ENCODE data around the gene KLLN. TPM values are rescaled to one million over a fixed set of nuclear protein-coding genes. Genes with fewer than 3 reads are reported as not detected.
"Not testable (repeated sequence)": the region's sequence is repeated elsewhere in the genome, so short reads cannot be mapped to it uniquely, and the experiment has no call there.

KLLN gene
- total RNA-seq, 4 donors from 2014 or later, result 0.79 to 1.00 (median 0.82) TPM; not detected in 1

DNA sequence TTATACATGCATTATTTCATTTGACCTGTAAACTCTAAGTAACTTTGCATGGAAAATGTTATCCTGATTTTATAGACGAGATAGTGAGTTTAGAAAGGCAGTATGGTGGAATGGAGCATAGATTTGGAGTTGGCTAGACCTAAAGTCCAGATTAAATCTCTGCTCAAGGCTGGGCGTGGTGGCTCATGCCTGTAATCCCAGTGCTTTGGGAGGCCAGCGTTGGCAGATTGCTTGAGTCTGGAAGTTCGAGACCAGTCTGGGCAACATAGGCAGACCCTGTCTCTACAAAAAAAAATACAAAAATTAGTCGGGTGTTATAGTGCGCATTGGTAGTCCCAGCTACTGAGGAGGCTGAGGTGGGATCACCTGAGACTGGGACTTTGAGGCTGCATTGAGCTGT lies 9.5 kb upstream of the KLLN start:
- WGBS, 2 donors (ENCODE audit: low coverage in 1 of 2), result 83 to 94% methylated on average over 1 to 6 of the region's 6 CpGs
- no peaks in the 10 kb centered on the region for H3K27me3 ChIP-seq
- H3K27ac ChIP-seq, result no peak overlapping the region
- peaks cover 5 to 89% (median 24%) of the 10 kb centered on the region in 4 donors for H3K4me1 ChIP-seq
- TF ChIP-seq POLR2AphosphoS5 (IDR thresholded peaks at IDR 0.05) (no peak), POLR2A (IDR thresholded peaks at IDR 0.05) (no peak), EP300 (IDR thresholded peaks at IDR 0.05; ENCODE audit: low read depth) (no peak)
- TF ChIP-seq, protein P1, sequence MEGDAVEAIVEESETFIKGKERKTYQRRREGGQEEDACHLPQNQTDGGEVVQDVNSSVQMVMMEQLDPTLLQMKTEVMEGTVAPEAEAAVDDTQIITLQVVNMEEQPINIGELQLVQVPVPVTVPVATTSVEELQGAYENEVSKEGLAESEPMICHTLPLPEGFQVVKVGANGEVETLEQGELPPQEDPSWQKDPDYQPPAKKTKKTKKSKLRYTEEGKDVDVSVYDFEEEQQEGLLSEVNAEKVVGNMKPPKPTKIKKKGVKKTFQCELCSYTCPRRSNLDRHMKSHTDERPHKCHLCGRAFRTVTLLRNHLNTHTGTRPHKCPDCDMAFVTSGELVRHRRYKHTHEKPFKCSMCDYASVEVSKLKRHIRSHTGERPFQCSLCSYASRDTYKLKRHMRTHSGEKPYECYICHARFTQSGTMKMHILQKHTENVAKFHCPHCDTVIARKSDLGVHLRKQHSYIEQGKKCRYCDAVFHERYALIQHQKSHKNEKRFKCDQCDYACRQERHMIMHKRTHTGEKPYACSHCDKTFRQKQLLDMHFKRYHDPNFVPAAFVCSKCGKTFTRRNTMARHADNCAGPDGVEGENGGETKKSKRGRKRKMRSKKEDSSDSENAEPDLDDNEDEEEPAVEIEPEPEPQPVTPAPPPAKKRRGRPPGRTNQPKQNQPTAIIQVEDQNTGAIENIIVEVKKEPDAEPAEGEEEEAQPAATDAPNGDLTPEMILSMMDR (IDR thresholded peaks at IDR 0.05), result no peak
- H3K9me3 ChIP-seq, result no peaks in the 10 kb centered on the region
- in situ Hi-C loops (cut with MboI; ENCODE audit: low pct_ligation_motif_present in 1 of 4, low pct_unique_long_range_greater_than_20kb in 1 of 4, low sequenced_read_pairs in 3 of 4), result loop anchor here in 3 of 4 donors (25.0 kb wide), 3 partner anchors 239 to 514 kb away; no protein-coding TSS in a partner anchor
- H3K4me3 ChIP-seq, result no peak overlapping the region
- peaks cover 0 to 3% (median 0%) of the 10 kb centered on the region in 4 donors for H3K36me3 ChIP-seq
- DNase-seq, result no peak
- intact Hi-C loops (cut with DNase I; ENCODE audit: low total_unique reads), result no loop called here

DNA sequence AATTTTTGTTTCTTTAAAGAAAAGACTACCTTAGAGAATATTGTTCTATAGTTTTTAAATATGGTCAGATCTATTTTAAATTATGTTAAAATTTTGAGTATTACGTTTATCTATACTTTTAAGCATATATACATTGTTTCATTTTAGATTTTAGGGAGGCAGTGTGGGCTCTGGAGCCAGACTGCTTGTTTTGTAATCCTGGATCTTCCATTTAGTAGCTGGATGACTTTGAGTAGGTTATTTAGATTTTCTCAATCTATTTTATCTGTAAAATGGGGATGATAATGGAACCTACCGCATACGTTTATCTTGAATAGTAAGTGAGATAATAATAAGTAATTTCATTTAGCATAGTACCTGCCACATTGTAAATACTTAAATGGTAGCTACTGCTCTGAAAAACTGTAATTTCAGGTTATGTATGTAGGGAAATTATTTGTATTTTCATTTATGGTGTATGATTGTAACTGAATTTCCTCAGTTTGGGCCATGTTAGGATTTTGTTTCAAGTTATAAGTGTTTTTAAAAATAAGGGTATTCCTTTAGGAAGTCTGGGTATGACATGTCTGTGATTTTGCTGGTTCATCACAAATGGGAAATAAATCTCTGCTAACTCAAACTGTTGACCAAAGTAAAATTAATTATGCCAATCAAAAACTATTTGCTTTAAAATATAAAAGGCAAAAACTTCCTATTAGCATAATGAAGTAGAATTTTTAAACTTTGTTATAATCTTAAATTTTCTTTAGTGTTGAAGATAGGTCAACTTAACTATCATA lies 6.6 kb upstream of the KLLN start:
- peaks cover 5 to 73% (median 26%) of the 10 kb centered on the region in 4 donors for H3K4me1 ChIP-seq
- 84 to 92% methylated on average over 3 of the region's 3 CpGs for WGBS, 2 donors (ENCODE audit: low coverage in 1 of 2)
- in situ Hi-C loops (cut with MboI; ENCODE audit: low pct_ligation_motif_present in 1 of 4, low pct_unique_long_range_greater_than_20kb in 1 of 4, low sequenced_read_pairs in 3 of 4), result loop anchor here (10.0 to 25.0 kb wide), 4 partner anchors 242 to 517 kb away; no protein-coding TSS in a partner anchor

DNA sequence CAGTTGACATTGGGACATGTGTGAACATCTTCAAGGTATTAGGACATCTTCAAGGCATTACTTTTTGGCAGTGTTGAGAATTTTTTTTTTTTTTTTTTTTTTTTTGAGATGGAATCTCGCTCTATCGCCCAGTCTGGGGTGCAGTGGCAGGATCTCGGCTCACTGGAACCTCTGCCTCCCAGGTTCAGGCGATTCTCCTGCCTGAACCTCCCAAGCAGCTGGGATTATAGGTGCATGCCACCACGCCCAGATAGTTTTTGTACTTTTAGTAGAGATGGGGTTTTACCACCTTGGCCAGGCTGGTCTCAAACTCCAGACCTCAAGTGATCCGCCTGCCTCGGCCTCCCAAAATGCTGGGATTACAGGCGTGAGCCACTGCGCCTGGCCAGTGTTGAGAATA lies 5.8 kb upstream of the KLLN start:
- H3K36me3 ChIP-seq; intact Hi-C loops (cut with DNase I; ENCODE audit: low total_unique reads); H3K9me3 ChIP-seq; H3K27me3 ChIP-seq; DNase-seq: not testable (repeated sequence)
- H3K27ac ChIP-seq, result peak overlapping the region in 1 of 4 donors; percentile 100
- peak overlapping the region in 1 of 4 donors; percentile 74 for H3K4me3 ChIP-seq
- in situ Hi-C loops (cut with MboI; ENCODE audit: low pct_ligation_motif_present in 1 of 4, low pct_unique_long_range_greater_than_20kb in 1 of 4, low sequenced_read_pairs in 3 of 4), result loop anchor here (10.0 to 25.0 kb wide), 4 partner anchors 243 to 518 kb away; no protein-coding TSS in a partner anchor
- peaks cover 5 to 65% (median 26%) of the 10 kb centered on the region in 4 donors for H3K4me1 ChIP-seq
- 77 to 91% methylated on average over 4 to 9 of the region's 9 CpGs for WGBS, 2 donors (ENCODE audit: low coverage in 1 of 2)

More for the DNA sequence above, 6.6 kb upstream of the KLLN start:
- TF ChIP-seq, protein P1 (IDR thresholded peaks at IDR 0.05), result no peak
- TF ChIP-seq EP300 (IDR thresholded peaks at IDR 0.05; ENCODE audit: low read depth), result no peak
- no peak for TF ChIP-seq POLR2AphosphoS5 (IDR thresholded peaks at IDR 0.05)
- no peak for TF ChIP-seq POLR2A (IDR thresholded peaks at IDR 0.05)
- Histone ChIP-seq H3K36me3 (no peaks in the 10 kb centered on the region), H3K27me3 (no peaks in the 10 kb centered on the region), H3K27ac (no peak overlapping the region), H3K9me3 (no peaks in the 10 kb centered on the region), H3K4me3 (peak overlapping the region in 1 of 4 donors; percentile 74)
- no peak for DNase-seq
- intact Hi-C loops (cut with DNase I; ENCODE audit: low total_unique reads), result no loop called here

DNA sequence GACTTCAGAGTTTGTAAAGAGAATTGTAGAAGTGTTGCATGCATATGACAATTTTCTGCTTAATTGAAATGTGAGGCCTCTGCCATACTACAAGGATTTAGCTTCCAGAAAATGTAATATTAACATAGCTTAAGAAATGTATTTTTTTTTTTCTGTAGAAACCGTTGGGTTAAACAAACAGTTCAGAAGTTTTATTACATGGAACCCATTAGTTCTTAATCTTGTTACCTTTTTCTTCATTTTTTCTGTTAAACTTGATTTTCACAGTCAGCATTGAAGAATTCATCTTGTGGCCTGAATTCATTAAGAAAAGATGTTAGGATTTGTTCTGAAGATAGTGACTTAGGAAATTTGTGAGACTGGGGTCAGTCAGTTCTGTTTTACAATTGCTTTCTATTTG lies 4.9 kb upstream of the KLLN start:
- Histone ChIP-seq H3K27ac (peak overlapping the region in 3 of 4 donors; percentile 93 to 100 (median 99)), H3K36me3 (no peaks in the 10 kb centered on the region), H3K4me1 (peaks cover 0 to 56% (median 26%) of the 10 kb centered on the region in 4 donors), H3K27me3 (no peaks in the 10 kb centered on the region), H3K4me3 (peak overlapping the region in 3 of 4 donors; percentile 74 to 97 (median 77)), H3K9me3 (no peaks in the 10 kb centered on the region)
- in situ Hi-C loops (cut with MboI; ENCODE audit: low pct_ligation_motif_present in 1 of 4, low pct_unique_long_range_greater_than_20kb in 1 of 4, low sequenced_read_pairs in 3 of 4), result loop anchor here (10.0 to 25.0 kb wide), 4 partner anchors 244 to 519 kb away; no protein-coding TSS in a partner anchor
- TF ChIP-seq EP300 (IDR thresholded peaks at IDR 0.05; ENCODE audit: low read depth) (no peak), POLR2AphosphoS5 (IDR thresholded peaks at IDR 0.05) (no peak), POLR2A (IDR thresholded peaks at IDR 0.05) (no peak)
- TF ChIP-seq, protein P1 (IDR thresholded peaks at IDR 0.05), result no peak
- 2 to 7% methylated on average over 1 of the region's 1 CpG for WGBS, 2 donors (ENCODE audit: low coverage in 1 of 2)
- intact Hi-C loops (cut with DNase I; ENCODE audit: low total_unique reads), result no loop called here
- DNase-seq, result no peak

All from transverse colon (tissue), 4 donors.